Measurements from ENCODE around the gene ASXL1. TPM values are rescaled to one million over a fixed set of nuclear protein-coding genes. Genes with fewer than 3 reads are reported as not detected.

Gene ASXL1
- total and polyA plus RNA-seq, 9 of the 15 experiments (the other 6 are each of a cell fraction or from before 2014, with no cell fraction given) = 6.5 to 65.3 (median 32.3) TPM

DNA sequence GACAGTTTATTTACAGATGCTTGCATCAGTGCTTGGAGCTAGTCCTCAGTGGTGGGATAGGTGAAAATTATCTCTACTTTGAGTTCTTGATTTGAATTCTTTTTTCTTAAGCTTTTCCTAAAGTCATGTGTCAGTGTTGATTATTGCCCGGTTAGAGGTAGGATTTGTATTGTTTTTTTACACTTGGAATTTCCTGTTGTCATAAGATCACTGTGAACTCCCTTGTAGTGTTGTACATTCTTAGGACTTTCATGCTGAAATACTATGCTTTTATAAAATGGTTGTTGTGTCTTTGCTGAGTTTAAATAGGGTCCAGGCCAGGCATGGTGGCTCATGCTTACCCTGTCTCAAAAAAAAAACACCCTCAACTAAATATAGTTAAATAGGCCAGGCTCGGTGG is 20.3 kb downstream of the ASXL1 start:
- H3K79me2 ChIP-seq (ENCODE audit: control insufficient read depth, insufficient read depth, low read length) = peaks cover 10% of the 10 kb centered on the region
- no peak overlapping the region for H3K4me2 ChIP-seq (ENCODE audit: insufficient read depth, low read length)
- no peak overlapping the region for H3K27ac ChIP-seq (ENCODE audit: extremely low read depth, low read depth, low read length)
- POLR2A ChIA-PET = interaction anchor here (1.1 to 1.8 kb wide), 2 partner anchors 14 to 21 kb away, joined by 4 to 6 read pairs; partner anchors contain the start of gene ASXL1
- no peak overlapping the region for H2AFZ ChIP-seq (ENCODE audit: low read depth, low read length)
- H3K36me3 ChIP-seq (ENCODE audit: control insufficient read depth, insufficient read depth, low read length) = peaks cover 34% of the 10 kb centered on the region; the same call in 1 of the 3 replicates
- BruUV-seq (replicated peaks) = no TSS peak
- no peak for ATAC-seq
- no peaks in the 10 kb centered on the region for H3K9me1 ChIP-seq (ENCODE audit: control insufficient read depth, insufficient read depth, low read length)
- H3K9ac ChIP-seq (ENCODE audit: insufficient read depth in 1 of 2, low read depth in 2 of 2, low read length in 2 of 2) = no peak overlapping the region
- no peaks in the 10 kb centered on the region; a peak in 1 of 5 replicates for H3K4me1 ChIP-seq (replicated peaks in 1 of 2; ENCODE audit: control insufficient read depth in 2 of 2, insufficient read depth in 2 of 2, low read length in 2 of 2)
- in situ Hi-C loops (cut with MboI) = no loop called here
- no peak for TF ChIP-seq ARHGAP35 (IDR thresholded peaks at IDR 0.05; ENCODE audit: partially characterized antibody)
- TF ChIP-seq NELFE (IDR thresholded peaks at IDR 0.05; ENCODE audit: insufficient read depth, insufficient read length) = no peak
- no peak for TF ChIP-seq ZNF274 (IDR thresholded peaks at IDR 0.05; ENCODE audit: borderline replicate concordance, low read depth, low read length)
- TF ChIP-seq, protein P1, sequence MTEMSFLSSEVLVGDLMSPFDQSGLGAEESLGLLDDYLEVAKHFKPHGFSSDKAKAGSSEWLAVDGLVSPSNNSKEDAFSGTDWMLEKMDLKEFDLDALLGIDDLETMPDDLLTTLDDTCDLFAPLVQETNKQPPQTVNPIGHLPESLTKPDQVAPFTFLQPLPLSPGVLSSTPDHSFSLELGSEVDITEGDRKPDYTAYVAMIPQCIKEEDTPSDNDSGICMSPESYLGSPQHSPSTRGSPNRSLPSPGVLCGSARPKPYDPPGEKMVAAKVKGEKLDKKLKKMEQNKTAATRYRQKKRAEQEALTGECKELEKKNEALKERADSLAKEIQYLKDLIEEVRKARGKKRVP (CRISPR knock-in tag; IDR thresholded peaks at IDR 0.05) = no peak
- TF ChIP-seq DIDO1 (tag; IDR thresholded peaks at IDR 0.05; ENCODE audit: low read depth) = no peak
- TF ChIP-seq PML (IDR thresholded peaks at IDR 0.05; ENCODE audit: low read length) = no peak
- no peak for TF ChIP-seq KAT2B (IDR thresholded peaks at IDR 0.05; ENCODE audit: low read depth, low read length)
- no peak for TF ChIP-seq SMAD4 (CRISPR knock-in tag; conservative IDR thresholded peaks at IDR 0.05)
- TF ChIP-seq, protein P2, sequence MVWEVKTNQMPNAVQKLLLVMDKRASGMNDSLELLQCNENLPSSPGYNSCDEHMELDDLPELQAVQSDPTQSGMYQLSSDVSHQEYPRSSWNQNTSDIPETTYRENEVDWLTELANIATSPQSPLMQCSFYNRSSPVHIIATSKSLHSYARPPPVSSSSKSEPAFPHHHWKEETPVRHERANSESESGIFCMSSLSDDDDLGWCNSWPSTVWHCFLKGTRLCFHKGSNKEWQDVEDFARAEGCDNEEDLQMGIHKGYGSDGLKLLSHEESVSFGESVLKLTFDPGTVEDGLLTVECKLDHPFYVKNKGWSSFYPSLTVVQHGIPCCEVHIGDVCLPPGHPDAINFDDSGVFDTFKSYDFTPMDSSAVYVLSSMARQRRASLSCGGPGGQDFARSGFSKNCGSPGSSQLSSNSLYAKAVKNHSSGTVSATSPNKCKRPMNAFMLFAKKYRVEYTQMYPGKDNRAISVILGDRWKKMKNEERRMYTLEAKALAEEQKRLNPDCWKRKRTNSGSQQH (CRISPR knock-in tag; IDR thresholded peaks at IDR 0.05) = no peak
- no peak for TF ChIP-seq ARID2 (IDR thresholded peaks at IDR 0.05)
- no peak for TF ChIP-seq PPARD (CRISPR knock-in tag; IDR thresholded peaks at IDR 0.05)
- TF ChIP-seq MEF2A (IDR thresholded peaks at IDR 0.05; ENCODE audit: control insufficient read depth, low read depth, low read length) = no peak
- TF ChIP-seq ZNF583 (CRISPR knock-in tag; IDR thresholded peaks at IDR 0.05) = no peak
- no peak for TF ChIP-seq NFE2L1 (tag; IDR thresholded peaks at IDR 0.05; ENCODE audit: borderline replicate concordance, low read depth)
- no peak for TF ChIP-seq HCFC1 (IDR thresholded peaks at IDR 0.05; ENCODE audit: low read depth, low read length)
- no peaks in the 10 kb centered on the region for H4K20me1 ChIP-seq (replicated peaks; ENCODE audit: control insufficient read depth, insufficient read depth, low read length)
- no peak for DNase-seq (ENCODE audit: extremely low read depth in 1 of 4, low spot score in 3 of 4)
- H3K9me3 ChIP-seq (replicated peaks; ENCODE audit: control insufficient read depth, insufficient read depth, low read depth, low read length) = no peaks in the 10 kb centered on the region
- H3K4me3 ChIP-seq = no peak overlapping the region
- FAIRE-seq = no peak
- intact Hi-C loops (cut with micrococcal nuclease) = no loop called here
- CTCF ChIA-PET (ENCODE audit: low intra/inter-chr PET ratio) = no interaction called here
- no peaks in the 10 kb centered on the region for H3K27me3 ChIP-seq (ENCODE audit: control insufficient read depth in 2 of 2, insufficient read depth in 2 of 2, low read length in 2 of 2)
- WGBS (ENCODE audit: insufficient coverage, low coverage, missing lambda C conversion rate) = 61% methylated on average over 2 of the region's 2 CpGs
